Hepatic stellate cell (primary cell): ENCODE results near the gene UBE2H.
"Not testable (repeated sequence)": the region's sequence is repeated elsewhere in the genome, so short reads cannot be mapped to it uniquely, and the experiment has no call there.

Experiments
- DNase-seq: peaks from one replicate; pipeline ENCODE4 v3.0.0; 2011; ENCODE audit warnings: low spot score

The UBE2H gene

DNA sequence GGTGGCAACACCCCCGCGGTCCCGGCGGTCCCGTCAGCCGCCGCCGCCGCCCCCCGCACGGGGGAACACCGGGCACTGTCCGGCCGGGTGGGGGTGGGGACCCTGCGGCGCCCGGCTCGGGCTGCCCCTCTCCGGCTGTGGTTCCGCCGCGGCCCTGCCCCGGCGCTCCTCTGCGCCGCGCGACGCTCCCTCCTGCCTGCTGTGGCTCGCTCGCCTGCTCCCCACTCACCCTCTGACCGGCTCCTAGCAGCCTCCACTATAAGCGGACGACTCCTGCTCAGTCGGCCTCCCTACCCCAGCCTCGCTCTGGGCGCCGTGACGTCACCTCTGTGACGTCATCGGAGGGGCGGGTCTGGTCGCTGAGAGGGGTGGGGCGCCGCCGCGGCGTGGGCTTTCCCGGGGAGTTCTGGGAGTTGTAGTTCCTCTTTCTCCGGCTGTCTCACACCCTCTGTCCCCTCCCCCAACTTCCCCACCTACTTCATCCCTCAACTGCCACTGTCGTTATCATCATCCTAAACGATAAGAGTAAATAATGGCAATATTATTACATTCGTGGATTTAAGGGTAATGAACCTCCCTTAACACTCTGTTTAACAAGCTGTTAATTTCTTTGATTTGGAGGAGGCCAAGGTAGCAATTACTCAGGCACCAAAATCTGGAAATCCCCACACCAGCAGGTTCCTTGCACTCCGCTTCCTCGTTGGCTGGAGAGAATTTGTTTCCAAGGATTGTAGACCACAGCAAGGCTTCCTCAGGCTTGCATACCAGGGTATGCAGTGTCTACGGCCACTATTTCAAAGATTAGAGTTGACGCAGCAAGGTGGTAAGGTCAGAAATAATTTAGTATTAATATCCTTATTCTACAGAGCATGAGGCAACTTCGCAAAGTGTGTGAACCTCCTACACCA lies at the start of gene UBE2H:
UBE2H (minus strand) TSS at position 308 of the 908 bp plus-strand sequence. CDS start 405 bp downstream, outside the sequence.
- DNase-seq = peak; percentile 96

DNA sequence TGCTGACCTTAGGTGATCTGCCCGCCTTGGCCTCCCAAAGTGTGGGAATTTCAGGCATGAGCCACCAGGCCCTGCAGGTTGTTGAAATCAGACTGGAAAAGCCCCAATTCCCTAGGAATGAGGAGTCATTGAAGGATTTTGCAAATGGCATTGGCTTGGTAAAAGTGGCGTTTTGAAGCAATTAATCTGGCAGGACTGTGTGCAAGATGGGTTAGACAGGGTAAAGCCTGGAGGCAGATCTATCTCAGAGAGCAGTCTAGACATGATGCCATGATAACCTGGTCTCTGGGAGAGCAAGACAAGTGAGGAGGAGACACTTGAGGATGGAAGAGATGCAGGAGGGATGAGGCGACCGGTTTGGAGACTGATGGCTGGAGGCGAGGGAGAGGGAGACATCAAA lies 45.7 kb upstream of the UBE2H start:
- no peak for DNase-seq

DNA sequence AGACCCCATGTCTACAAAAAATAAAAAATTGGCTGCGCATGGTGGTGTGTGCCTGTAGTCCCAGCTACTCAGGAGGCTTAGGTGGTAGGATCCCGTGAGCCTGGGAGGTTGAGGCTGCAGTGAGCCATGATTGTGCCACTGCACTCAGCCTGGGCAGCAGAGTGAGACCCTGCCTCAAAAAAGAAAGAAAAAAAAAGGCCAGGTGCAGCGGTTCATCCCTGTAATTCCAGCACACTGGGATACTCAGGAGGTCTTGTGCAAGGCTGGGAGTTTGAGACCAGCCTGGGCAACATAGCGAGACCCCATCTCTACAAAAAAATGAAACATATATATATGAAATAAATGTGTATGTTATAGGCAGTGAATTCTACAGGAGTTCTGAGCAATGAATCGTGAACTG lies 44.5 kb upstream of the UBE2H start:
- DNase-seq = no peak

DNA sequence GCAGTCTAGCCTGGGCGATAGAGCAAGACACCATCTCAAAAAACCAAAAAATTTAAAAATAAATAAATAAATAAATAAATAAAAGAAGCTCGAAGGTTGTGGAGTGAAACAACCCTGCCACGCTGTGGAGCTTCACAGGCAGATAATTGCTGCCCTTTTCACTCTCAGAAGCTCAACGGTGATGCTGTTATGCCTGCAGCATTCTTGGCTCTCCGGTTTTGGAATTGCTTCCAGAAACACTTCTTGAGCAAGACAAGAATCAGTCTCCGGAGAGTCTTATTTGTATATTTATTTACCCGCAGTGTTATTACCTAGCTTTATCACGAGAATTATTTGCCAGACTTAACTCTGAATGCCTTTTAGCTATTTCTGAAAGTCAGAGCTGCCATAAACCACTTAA lies 40.5 kb upstream of the UBE2H start:
- DNase-seq = no peak

- no peak for DNase-seq
These were observed 37.8 kb upstream of the UBE2H start for GRCh38 chr7:129990403-129991192.

DNA sequence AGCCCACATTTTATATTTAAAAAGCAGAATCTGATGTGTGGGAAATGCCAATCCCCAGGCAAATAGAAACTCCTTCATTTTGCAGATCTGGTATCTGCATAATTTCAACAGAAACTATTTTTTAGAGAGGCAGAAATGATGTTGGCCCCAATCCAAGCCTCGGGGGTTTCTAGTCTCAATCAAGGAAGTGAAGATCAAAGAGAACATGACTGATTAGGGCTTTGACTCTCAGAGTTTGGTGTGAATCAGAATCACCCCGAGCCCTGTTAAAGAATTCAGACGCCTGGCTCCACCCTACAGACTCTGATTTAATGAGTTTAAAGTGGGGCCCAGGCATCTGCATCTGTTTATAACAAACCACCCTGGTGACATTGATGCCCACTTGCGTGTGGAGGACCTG lies 36.7 kb upstream of the UBE2H start:
- no peak for DNase-seq

- DNase-seq = no peak
These were observed 33.8 kb upstream of the UBE2H start for GRCh38 chr7:129986600-129986999.

- no peak for DNase-seq
These were observed 27.9 kb upstream of the UBE2H start for GRCh38 chr7:129980667-129981066.

DNA sequence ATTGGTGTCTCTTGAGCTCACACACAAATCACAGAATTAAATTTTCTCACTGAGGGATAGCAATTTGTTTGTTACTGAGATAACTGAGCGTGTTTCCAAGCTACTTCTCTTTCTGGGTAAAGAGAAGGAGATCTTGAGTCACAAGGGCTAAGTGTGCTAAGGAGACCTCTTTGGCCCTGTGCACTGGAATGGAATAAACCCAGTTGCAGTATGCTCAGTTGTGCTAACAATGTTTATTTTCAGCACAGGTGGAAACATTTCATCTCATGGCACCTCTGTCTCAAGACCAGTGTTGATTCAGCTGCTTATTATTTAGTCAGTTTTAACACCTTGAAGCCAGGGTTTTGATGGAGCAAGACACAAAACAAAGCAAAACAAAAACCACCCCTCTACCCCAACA lies 22.5 kb upstream of the UBE2H start:
- no peak for DNase-seq

GRCh38 chr7:129970816-129971215 lies 18.1 kb upstream of the UBE2H start:
- no peak for DNase-seq

DNA sequence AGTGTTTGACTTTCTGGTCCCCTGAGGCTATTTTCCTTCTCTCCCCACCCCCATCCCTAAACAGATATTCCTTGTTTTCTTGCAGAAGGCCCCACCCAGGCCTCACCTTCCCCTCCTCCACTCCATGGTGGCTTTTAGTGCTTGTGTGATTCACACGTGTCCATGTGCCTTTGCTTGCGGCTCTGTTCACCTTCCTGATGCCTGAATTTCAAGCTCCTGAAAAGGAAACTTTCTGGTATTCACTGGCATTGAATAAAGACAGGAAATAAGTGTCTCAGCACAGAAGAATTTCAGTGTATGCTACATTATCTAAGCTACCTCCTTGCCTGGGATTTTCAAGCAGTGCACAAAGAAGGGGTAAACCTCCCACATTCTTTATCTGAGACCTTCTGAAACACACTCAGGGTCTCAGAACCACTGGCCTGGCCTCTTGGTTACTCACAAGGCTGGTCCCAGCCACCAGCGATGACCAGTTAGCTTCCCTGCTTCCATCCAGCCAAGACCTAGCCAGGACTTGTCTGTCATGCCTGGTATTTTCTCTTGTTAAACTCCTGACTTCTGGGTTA lies 17.2 kb upstream of the UBE2H start:
- DNase-seq = peak; percentile 63

DNA sequence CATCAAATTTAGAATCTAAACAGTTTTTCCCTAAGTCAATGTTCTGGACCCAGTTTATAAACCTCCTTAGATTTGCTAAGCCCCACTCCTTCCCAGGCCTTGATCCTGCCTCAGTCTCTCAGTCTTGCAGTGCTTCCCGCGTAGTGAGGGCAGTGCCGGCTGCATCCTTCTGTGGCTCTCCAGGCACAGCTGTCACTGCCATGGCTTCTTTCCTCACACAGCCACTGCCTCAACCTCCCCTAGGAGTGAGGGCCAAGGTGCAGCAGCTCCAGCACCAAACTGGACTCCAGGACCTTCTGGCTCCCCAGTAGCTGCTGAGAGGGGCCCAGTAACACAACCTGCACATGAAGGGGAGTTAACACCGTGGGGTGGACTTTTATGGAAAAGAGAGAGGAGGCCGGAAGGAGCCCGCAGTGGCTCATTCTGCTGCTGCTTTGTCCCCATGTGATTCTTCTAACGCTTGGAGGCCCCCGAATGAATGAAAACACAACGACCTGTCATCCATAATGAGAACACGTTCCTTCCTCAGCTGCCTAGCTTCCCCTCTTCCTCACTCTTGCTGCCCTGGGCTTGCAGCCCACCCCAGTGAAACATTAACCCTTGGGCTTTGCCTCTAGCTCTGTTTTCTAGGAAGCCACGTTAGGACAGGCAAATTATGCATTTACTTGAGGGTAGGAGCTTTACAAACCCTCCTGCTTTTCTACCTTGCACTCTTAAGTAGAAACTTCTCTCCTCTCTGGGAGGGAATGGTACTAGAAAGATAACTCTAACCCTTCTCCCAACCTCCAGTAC lies 16.0 kb upstream of the UBE2H start:
- DNase-seq = no peak

GRCh38 chr7:129960204-129960475 lies 7.4 kb upstream of the UBE2H start:
- DNase-seq = not testable (repeated sequence)

DNA sequence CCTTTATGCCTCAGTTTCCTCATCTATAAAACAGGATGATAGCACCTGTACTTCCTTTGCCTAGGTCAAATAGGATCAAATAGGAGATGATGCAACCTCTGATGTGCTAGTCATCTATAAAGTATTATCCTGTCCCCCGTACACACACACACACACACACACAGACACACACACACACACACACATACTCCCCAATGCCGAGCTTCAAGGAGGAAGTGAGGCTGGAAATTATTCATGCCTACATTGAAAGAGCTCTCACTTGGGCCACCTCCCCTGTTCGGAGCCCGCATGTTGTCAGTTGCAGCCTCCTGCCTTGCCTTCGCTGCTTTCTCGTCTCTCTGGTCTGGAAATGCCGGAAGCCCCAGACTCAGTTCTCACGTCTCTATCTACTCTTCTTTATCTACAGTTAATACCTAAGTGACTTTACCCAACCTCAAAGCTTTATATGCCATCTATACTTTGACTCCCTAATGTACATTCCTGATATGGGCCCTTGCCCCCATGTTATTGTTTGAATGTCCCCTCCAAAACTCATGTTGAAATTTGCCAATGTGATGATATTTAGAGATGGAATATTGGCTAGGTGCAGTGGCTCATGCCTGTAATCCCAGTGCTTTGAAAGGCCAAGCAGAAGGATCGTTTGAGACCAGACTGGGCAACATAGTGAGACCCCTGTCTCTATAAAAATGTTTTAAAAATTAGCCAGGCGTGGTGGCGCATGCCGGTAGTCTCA lies 6.9 kb upstream of the UBE2H start:
- no peak for DNase-seq

DNA sequence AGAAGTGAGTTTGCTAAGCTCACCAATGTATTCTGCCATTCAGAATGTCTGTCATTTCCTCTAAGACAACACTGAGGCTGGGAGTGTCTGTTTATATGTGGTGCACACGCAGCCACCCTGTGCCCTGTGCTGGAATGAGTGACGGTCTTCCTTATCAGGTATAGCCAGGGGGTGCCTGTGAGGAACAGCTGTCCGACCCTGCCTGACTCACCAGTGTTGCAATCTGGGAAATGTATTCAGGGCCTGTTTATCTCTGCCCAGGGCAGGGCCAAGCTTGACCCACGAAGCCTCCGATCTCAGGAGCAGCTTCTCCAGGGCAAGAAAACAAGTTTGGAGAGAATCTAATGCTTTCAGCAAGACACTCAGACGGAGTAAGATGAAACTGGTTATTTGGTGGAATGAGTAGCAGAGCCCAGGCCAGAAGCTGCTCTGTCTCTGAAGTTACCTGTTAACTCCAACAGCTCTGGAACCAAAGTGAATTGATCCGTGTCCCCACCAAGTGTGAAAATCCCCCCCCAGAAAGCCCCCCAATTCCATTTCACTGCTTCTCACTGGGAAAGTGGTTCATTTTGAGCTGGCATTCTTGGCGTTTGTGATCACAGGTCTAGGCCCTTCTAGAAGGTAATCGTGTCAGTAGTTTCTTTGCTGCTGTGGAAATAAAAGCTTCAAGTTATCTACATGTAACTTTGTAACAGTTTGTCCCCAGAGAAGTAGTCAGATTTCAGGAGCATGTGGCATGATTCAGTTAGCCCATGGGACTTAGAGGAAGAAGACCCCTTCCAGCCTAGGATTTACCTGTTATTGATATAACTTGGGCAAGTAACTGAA lies 6.1 kb upstream of the UBE2H start:
- DNase-seq = peak; percentile 73

- DNase-seq = no peak
These were observed 3.3 kb upstream of the UBE2H start for GRCh38 chr7:129955993-129956543.

- DNase-seq = peak; percentile 30
These were observed 591 bp downstream of the UBE2H start for GRCh38 chr7:129952086-129952652.

DNA sequence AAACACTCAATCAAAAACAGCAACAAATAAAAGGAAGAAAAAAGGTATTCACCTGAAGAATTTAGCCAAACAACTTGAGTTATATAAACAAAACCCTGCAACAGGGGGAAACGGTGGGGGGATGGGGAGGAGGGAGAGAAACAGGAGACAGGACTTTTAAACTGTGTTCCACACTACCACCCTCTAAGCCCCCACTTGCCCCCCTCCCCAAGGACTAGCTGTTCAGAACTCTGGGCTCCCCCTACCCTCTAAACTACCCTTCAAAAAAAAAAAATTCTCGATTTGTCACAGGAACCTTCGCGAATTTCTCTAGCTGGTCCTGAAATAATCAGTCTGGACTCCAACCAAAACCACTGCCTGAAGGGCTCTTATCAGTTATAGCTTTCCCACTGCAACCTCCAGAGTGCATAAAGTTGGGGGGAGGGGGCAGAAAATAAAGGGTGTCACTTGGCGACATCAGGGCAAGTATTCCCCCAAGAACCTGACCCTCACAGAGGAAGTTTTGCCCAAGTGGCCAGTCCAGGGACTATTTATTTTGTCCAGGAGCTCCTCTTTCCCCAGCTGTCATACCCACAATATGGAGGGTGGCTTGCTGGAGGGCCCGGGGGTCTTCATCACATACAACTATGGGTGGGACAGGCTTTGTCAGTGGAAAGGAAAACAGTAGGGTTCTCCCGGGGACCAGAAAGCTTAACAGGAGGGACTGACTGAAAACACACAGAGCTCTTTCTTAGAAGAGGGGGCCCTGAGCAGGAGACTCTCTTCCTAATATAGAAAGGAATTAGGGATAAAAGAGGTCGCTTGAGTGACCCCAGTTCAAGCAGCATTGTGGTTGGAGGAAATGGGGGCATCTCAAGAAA lies 1.3 kb downstream of the UBE2H start:
- peak; percentile 29 for DNase-seq

DNA sequence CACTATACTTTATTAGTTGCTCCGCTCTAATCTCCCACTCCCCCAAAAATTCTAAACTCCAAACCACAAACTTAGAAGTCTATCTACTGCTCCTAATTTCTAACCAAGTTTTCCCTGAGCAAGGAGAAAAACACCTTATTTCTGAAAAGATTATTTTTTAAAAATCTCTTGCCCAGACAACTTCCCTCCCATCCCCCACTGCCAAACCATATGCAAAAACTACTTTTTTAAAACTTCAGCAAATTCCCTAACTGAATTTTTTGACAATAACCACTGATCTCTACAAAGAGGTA lies 1.9 kb downstream of the UBE2H start:
- no peak for DNase-seq
